Measurements from ENCODE around the gene ACSL1. TPM values are rescaled to one million over a fixed set of nuclear protein-coding genes. Genes with fewer than 3 reads are reported as not detected.
"Not testable (repeated sequence)": the region's sequence is repeated elsewhere in the genome, so short reads cannot be mapped to it uniquely, and the experiment has no call there.

Gene ACSL1
- total RNA-seq, 1 donor = 30.4 TPM

GRCh38 chr4:184793735-184794355 is 31.9 kb downstream of the ACSL1 start:
- no peak for DNase-seq (ENCODE audit: low read depth in 2 of 3, low spot score in 2 of 3)

DNA sequence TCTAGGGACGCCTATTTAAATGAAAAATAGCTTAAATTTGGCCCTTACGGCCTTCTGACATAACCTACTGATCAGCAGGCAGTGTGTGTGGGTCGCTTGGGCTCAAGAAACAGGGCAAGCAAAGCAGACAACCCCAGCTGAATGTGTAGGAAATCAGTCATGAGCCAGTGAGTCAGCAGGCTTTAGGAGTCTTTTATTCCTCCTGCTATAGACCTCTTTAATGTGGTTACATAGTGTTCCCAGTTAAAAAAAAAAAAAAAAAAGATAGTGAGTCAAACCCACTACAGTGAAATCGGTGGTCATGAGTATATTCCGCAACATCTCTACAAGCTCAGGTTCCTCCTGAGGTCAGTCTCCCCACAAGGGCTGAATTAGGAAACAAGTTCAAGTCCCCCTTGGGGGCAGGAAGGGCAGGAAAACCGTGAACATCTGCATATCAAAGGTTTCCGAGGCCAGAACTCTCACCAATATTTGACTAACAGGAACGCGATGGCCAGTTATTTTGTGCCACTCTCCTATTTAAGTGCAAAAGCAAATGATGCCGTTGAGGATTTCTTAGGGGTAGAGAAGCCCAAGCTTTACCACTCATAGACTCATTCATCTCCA is 32.7 kb downstream of the ACSL1 start:
- DNase-seq (ENCODE audit: low read depth in 2 of 3, low spot score in 2 of 3) = peak in 2 of 3 donors; percentile 85 to 88

DNA sequence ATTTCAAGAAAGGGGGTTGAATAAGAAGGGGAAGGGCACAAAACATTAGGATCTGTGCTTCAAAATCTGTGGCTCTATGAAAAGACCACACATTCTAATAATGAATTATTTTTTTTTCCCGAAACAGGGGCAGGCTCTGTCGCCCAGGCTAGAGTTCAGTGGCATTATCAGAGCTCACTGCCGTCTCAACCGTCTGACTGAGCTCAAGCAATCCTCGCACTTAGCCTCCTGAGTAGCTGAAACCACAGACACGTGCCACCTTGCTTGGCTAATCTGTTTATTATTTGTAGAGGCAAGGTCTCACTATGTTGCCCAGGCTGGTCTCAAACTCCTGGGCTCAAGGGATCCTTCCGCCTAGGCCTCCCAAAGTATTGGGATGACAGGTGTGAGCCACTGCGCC is 33.4 kb downstream of the ACSL1 start:
- no peak for DNase-seq (ENCODE audit: low read depth in 2 of 3, low spot score in 2 of 3)

DNA sequence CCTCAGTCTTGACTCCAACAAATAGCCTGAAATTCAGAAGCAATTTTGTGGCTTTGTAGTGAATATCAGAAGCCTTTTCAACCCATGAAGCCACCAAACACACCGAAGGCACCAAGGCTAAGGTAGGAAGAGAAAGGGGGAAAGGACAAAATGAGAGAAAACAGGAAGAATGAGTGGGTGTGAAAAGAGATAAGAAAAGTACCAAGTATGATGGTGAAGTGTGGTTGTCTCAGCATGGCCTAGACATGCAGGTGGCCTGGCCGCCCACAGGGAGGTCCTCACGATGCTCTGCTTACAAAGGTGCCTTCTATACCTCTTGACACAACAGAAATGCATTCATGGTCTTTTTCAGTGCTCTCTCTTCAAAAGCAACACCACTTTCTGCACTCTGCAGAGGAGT is 34.9 kb downstream of the ACSL1 start:
- peak in 1 of 3 donors; percentile 35 for DNase-seq (ENCODE audit: low read depth in 2 of 3, low spot score in 2 of 3)

- DNase-seq (ENCODE audit: low read depth in 2 of 3, low spot score in 2 of 3) = no peak
Measured at GRCh38 chr4:184787766-184788503, 37.8 kb downstream of the ACSL1 start.

DNA sequence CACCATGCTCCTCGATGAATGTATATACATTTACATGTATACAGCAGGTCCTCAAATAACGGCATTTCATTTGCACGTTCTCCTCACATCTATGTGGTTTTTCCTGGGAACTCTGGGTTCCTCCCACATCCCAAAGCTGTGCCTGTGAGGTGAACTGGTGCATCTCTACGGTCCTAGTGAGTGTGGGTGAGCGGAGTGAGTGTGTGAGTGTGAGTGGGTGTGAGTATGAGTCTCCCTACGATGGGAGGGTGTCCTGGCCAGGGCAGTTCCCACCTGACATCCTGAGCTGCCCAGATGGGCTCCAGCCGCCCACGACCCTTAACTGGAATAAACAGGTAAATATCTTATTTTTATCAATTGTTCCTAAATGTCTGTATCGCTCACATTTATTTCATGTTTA is 40.0 kb downstream of the ACSL1 start:
- no peak for DNase-seq (ENCODE audit: low read depth in 2 of 3, low spot score in 2 of 3)

GRCh38 chr4:184784628-184785257 is 41.0 kb downstream of the ACSL1 start:
- no peak for DNase-seq (ENCODE audit: low read depth in 2 of 3, low spot score in 2 of 3)

DNA sequence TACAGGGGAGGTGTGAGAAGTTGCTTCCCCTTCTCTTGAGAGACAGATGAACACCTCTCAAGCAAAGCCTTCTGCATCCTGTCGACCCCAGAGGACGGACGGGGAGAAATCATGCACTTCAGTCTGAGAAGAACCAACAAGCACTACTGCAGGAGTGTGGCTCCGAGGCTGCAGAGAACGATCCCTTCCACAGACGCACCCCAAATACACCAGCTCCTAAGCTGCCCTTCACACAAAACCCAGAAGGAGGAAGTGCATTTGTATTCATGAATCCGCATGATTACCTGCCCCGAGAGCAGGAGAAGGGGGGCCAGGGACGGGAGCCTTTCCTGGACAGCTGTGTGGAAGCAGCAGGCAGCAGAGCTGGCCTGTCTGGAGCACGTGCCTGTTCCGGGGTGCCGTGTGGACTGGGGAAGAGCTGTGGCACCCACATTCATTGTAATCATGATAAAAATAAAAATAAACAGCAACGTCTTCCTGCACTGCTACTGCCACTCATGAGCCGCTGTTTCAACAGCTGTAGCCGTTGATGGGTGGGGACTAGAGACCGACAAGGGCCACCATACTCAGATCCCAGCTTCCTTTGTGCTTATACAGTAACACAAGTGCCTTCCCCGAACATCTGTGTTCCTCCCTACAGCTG is 42.9 kb downstream of the ACSL1 start:
- DNase-seq (ENCODE audit: low read depth in 2 of 3, low spot score in 2 of 3) = peak in 1 of 3 donors; percentile 66

DNA sequence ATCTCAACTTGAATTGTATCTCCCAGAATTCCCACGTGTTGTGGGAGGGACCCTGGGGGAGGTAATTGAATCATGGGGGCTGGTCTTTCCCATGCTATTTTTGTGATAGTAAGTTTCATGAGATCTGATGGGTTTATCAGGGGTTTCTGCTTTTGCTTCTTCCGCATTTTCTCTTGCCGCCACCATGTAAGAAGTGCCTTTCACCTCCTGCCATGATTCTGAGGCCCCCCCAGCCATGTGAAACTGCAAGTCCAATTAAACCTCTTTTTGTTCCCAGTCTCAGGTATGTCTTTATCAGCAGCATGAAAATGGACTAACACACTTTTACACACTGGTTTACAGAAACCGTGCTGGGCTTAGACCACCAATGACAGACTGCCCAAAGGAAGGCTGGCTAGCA is 46.6 kb downstream of the ACSL1 start:
- DNase-seq (ENCODE audit: low read depth in 2 of 3, low spot score in 2 of 3) = not testable (repeated sequence)

DNA sequence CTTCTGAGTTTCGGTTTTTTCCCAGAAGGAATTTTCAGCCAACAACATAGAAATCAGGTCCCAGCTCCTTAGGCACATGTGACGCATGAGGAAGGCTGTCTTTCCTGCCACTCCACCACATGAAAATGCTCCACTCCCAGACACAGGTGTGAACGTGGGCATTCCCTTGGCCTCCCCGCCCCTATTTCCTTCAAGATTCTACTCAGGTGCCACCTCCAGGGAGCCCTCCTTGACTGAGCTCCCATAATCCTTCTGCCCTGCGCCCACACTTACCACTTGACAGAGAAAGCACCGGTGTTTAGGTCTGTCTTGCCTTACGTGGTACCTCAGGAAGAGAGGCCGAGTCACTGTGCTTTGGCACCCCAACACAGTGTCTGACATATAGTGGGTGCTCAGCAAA is 47.4 kb downstream of the ACSL1 start:
- DNase-seq (ENCODE audit: low read depth in 2 of 3, low spot score in 2 of 3) = no peak

- DNase-seq (ENCODE audit: low read depth in 2 of 3, low spot score in 2 of 3) = no peak
Measured at GRCh38 chr4:184776821-184777220, 48.9 kb downstream of the ACSL1 start.

GRCh38 chr4:184775854-184776555 is 49.8 kb downstream of the ACSL1 start:
- no peak for DNase-seq (ENCODE audit: low read depth in 2 of 3, low spot score in 2 of 3)

DNA sequence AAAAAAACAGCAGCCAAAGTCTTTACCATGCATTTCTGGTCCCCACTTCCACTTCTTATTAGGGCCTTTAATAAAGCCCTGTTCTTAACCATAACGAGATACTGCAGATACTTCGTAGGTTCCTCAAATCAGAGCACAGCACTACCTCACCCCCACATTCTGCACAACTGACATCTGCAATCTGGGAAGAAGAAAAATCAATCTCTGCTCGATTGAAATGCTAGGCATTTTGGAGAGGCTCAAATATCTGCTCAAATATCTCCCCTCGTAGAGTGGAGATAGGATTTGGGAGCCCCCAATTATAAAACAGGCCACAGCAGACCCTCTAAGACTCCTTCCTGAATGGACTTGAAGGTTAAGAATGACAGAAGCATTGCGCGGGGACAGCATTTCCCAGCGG is 51.6 kb downstream of the ACSL1 start:
- DNase-seq (ENCODE audit: low read depth in 2 of 3, low spot score in 2 of 3) = no peak

- DNase-seq (ENCODE audit: low read depth in 2 of 3, low spot score in 2 of 3) = no peak
Measured at GRCh38 chr4:184771416-184771815, 54.4 kb downstream of the ACSL1 start.

DNA sequence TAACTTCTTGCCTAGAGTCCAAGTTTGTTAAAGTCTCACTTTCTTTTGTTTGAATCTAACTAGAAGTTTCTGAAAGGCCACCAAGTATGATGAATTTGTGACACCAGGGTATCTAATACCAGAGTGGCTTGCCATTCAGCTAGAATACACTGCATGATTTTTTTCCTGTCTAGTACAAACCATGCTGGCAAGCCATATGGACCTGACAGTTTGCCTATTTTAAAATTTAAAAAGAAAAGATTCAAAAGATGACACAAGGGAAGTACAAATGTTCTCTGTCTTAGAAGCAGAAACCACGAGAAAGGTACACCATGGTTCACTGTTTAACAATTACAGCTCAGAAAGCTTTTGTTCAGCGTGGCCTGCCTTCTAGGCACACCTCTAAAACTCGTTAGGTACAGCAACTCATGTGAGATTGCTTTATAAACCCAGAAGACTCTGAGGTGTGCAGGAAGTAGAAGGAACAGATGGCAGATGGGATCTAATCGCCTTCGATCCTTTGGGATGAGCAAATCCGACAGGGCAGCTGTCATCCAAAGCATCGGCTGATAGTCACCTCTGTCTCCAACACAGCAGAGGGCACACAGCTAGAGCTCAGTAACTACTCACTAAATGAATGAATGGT is 56.5 kb downstream of the ACSL1 start:
- no peak for DNase-seq (ENCODE audit: low read depth in 2 of 3, low spot score in 2 of 3)

- no peak for DNase-seq (ENCODE audit: low read depth in 2 of 3, low spot score in 2 of 3)
Measured at GRCh38 chr4:184768296-184768695, 57.5 kb downstream of the ACSL1 start.

GRCh38 chr4:184766446-184766845 is 59.3 kb downstream of the ACSL1 start:
- DNase-seq (ENCODE audit: low read depth in 2 of 3, low spot score in 2 of 3) = no peak

- no peak for DNase-seq (ENCODE audit: low read depth in 2 of 3, low spot score in 2 of 3)
Measured at GRCh38 chr4:184765473-184766340, 60.1 kb downstream of the ACSL1 start.

- no peak for DNase-seq (ENCODE audit: low read depth in 2 of 3, low spot score in 2 of 3)
Measured at GRCh38 chr4:184764601-184765000, 61.2 kb downstream of the ACSL1 start.
